MCF 10A (cell line): ENCODE results near the gene LYVE1. TPM values are rescaled to one million over a fixed set of nuclear protein-coding genes. Genes with fewer than 3 reads are reported as not detected.

Experiments
- BruUV-seq: library from RNA; stranded (reverse); fragments of 400-500 nt; replicated peaks from 2 replicates; lab custom pipeline; 2021; lab: Mats Ljungman, UMichigan
- CTCF ChIA-PET: fragments of 300-600 bp; sonication (Branson Sonifier 250); formaldehyde crosslinking; extraction: SDS; loops from one replicate; lab custom pipeline; 2021; ENCODE audit warnings: antibody characterized with exemption, inconsistent platforms; lab: Yijun Ruan, JAX
- POLR2A ChIA-PET: fragments of 300-600, 350-650 bp; sonication (Branson Sonifier 250); formaldehyde crosslinking; extraction: SDS; loops from one replicate; lab custom pipeline; 2020; ENCODE audit warnings: antibody characterized with exemption, inconsistent platforms; lab: Yijun Ruan, JAX
- DNase-seq: peaks from one replicate; pipeline ENCODE4 v3.0.0-alpha.2; 2018; ENCODE audit not compliant: unreplicated experiment
- H3K27ac Mint-ChIP-seq: one replicate; pipeline ENCODE4 v1.8.0; 2022; ENCODE audit warnings: mild to moderate bottlenecking, low read depth, mixed read lengths; ENCODE audit not compliant: unreplicated experiment
- H3K27me3 Mint-ChIP-seq: one replicate; pipeline ENCODE4 v1.8.0; 2022; ENCODE audit warnings: mixed read lengths; ENCODE audit not compliant: insufficient read depth, unreplicated experiment
- H3K36me3 Mint-ChIP-seq: one replicate; pipeline ENCODE4 v1.8.0; 2022; ENCODE audit warnings: mild to moderate bottlenecking, moderate library complexity, mixed read lengths; ENCODE audit not compliant: insufficient read depth, unreplicated experiment
- H3K4me1 Mint-ChIP-seq: one replicate; pipeline ENCODE4 v1.8.0; 2022; ENCODE audit warnings: mixed read lengths; ENCODE audit not compliant: insufficient read depth, unreplicated experiment
- H3K4me3 Mint-ChIP-seq: one replicate; pipeline ENCODE4 v1.8.0; 2022; ENCODE audit warnings: mild to moderate bottlenecking, moderate library complexity, mixed read lengths; ENCODE audit not compliant: unreplicated experiment
- H3K9me3 Mint-ChIP-seq: one replicate; pipeline ENCODE4 v1.8.0; 2022; ENCODE audit warnings: mixed read lengths; ENCODE audit not compliant: unreplicated experiment
- intact Hi-C: fragments of 100-400 bp; cut with micrococcal nuclease; formaldehyde crosslinking; loops from 2 replicates; pipeline ENCODE4 v1.14.1; 2022
- total RNA-seq: library from RNA; stranded (reverse); gene quantifications from 2 replicates; pipeline ENCODE4 v1.2.3, GENCODE V29; 2022
- TF ChIP-seq, protein P1 (sequence below): fragments of 200-600 bp; IDR thresholded peaks from one replicate; pipeline ENCODE4 v1.8.0; 2022; ENCODE audit warnings: antibody characterized with exemption, mild to moderate bottlenecking; ENCODE audit not compliant: unreplicated experiment

The LYVE1 gene
- total RNA-seq, 1 experiment from 2014 or later, result not detected

DNA sequence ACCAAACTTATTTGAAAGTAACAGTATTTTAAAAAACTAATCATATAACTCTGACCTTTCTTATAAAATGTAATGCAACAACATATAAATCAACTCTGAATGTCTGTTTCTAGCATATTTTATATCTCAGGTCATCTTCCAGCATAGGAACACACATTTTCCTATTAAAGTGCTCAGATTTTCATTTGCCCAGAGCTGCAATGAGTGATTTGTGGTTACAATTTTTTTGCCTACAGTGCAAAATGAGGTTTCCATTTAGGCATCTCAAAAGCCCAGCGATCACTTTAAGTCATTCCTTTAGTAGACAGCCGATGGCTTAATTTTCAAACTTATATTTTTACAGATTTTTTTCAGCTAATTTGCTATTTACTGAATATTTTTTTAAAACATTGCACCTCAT is 1.0 kb downstream of the LYVE1 start:
- H3K36me3 Mint-ChIP-seq, result peaks cover 4% of the 10 kb centered on the region
- TF ChIP-seq, protein P1, sequence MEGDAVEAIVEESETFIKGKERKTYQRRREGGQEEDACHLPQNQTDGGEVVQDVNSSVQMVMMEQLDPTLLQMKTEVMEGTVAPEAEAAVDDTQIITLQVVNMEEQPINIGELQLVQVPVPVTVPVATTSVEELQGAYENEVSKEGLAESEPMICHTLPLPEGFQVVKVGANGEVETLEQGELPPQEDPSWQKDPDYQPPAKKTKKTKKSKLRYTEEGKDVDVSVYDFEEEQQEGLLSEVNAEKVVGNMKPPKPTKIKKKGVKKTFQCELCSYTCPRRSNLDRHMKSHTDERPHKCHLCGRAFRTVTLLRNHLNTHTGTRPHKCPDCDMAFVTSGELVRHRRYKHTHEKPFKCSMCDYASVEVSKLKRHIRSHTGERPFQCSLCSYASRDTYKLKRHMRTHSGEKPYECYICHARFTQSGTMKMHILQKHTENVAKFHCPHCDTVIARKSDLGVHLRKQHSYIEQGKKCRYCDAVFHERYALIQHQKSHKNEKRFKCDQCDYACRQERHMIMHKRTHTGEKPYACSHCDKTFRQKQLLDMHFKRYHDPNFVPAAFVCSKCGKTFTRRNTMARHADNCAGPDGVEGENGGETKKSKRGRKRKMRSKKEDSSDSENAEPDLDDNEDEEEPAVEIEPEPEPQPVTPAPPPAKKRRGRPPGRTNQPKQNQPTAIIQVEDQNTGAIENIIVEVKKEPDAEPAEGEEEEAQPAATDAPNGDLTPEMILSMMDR, result no peak
- no peaks in the 10 kb centered on the region for H3K4me1 Mint-ChIP-seq
- CTCF ChIA-PET, result no interaction called here
- no TSS peak for BruUV-seq
- no peak overlapping the region for H3K4me3 Mint-ChIP-seq
- intact Hi-C loops, result no loop called here
- H3K27ac Mint-ChIP-seq, result no peak overlapping the region
- H3K9me3 Mint-ChIP-seq, result no peaks in the 10 kb centered on the region
- no peaks in the 10 kb centered on the region for H3K27me3 Mint-ChIP-seq
- no peak for DNase-seq
- POLR2A ChIA-PET, result interaction anchor here (1.1 to 1.3 kb wide), 2 partner anchors 9 to 17 kb away, joined by 3 to 5 read pairs; no protein-coding TSS in a partner anchor

DNA sequence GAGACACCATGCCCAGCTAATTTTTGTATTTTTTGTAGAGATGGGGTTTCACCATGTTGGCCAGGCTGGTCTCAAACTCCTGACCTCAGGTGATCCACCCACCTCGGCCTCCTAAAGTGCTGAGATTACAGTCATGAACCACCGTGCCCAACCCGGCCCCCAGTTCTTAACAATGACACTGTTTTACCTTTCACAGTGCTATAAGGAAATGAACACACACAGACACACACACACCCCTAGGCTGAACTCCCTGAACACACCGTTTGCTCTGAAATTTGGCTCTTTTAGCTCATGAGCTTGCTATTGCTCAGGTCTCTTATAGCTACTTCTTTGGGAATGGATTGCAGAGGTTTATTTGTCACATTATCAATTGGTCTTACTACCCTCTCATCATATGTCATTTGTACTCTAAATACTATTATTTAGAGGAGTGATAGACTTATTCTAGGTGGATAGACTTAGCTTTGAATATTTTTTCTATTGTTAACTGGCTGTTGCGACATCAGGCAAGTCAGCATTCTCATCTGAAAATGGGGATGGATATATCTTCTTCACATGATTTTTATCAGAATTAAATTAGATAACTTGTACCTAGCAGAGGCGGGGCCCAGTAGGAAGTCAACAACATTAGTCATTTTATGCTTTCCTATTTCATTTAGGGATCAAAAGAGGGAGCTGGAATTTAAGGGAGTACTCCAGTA is 2.1 kb downstream of the LYVE1 start:
- no peak overlapping the region for H3K4me3 Mint-ChIP-seq
- ChIA-PET CTCF (interaction anchor here (0.6 to 1.7 kb wide), 8 partner anchors 11 to 170 kb away, joined by 3 to 9 read pairs (median 3); partner anchors contain the start of gene RNF141), POLR2A (interaction anchor here (1.0 to 1.8 kb wide), 5 partner anchors 8 to 56 kb away, joined by 3 to 9 read pairs (median 4); partner anchors contain the start of gene RNF141)
- H3K9me3 Mint-ChIP-seq, result no peaks in the 10 kb centered on the region
- no peak for DNase-seq
- peaks cover 4% of the 10 kb centered on the region for H3K36me3 Mint-ChIP-seq
- no TSS peak for BruUV-seq
- no peaks in the 10 kb centered on the region for H3K27me3 Mint-ChIP-seq
- TF ChIP-seq, protein P1, result no peak
- H3K27ac Mint-ChIP-seq, result no peak overlapping the region
- intact Hi-C loops, result no loop called here
- H3K4me1 Mint-ChIP-seq, result no peaks in the 10 kb centered on the region

DNA sequence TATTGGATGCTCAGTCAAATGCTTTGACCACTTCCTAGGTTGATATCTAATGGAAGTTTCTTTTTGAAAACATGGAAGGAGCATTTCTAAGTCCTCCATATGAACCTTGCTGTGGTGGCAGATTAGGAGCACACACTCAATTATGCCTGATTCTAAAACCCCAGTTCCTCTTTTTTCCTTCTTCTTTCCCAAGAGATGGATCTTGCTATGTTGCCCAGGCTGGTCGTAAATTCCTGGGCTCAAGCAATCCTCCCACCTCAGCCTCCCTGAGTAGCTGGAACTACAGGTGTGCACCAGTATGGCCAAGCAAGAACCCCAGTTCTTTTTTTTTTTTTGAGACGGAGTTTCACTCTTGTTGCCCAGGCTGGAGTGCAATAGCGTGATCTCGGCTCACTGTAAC is 3.0 kb downstream of the LYVE1 start:
- intact Hi-C loops, result no loop called here
- Mint-ChIP-seq H3K4me3 (no peak overlapping the region), H3K27ac (no peak overlapping the region), H3K4me1 (peaks cover 5% of the 10 kb centered on the region), H3K9me3 (no peaks in the 10 kb centered on the region), H3K36me3 (peaks cover 4% of the 10 kb centered on the region), H3K27me3 (no peaks in the 10 kb centered on the region)
- DNase-seq, result no peak
- CTCF ChIA-PET, result interaction anchor here (0.7 to 1.7 kb wide), 10 partner anchors 10 to 160 kb away, joined by 3 to 9 read pairs (median 3); partner anchors contain the start of gene RNF141
- POLR2A ChIA-PET, result interaction anchor here (1.2 to 1.8 kb wide), 2 partner anchors 19 to 39 kb away, joined by 3 to 7 read pairs; no protein-coding TSS in a partner anchor
- no TSS peak for BruUV-seq
- TF ChIP-seq, protein P1, result no peak

DNA sequence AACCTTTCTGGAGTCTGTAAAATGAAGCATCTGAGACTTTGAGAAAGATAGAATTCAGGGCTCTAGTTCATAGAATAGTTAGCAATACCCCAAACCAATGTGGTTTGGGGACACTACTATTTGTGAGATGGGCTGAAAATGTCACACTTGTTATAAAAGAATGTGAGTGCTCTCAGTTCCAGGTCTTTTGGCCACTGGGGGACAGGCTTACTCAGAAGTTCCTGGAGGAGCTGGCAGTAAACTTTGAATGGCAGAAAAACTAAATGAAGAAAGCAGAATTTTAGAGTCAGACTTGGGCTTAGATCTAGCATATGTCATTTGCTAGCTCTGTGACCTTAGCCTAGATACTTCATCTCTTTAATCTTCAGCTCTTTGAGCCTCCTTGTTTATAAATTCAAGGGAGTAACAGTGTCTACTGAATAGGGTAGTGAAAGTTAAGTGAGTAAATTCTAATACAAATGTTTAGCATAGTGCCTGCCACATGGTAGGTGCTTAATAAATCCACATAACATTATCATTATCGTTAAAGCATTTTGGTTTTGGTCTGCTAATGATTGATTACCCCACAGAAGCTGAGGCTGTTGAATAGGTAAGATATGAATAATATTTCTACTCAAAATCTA is 3.7 kb downstream of the LYVE1 start:
- Mint-ChIP-seq H3K4me1 (peaks cover 5% of the 10 kb centered on the region), H3K36me3 (peaks cover 4% of the 10 kb centered on the region), H3K4me3 (no peak overlapping the region), H3K27ac (no peak overlapping the region), H3K9me3 (no peaks in the 10 kb centered on the region), H3K27me3 (no peaks in the 10 kb centered on the region)
- POLR2A ChIA-PET, result no interaction called here
- TF ChIP-seq, protein P1, result peak; percentile 12
- no TSS peak for BruUV-seq
- no peak for DNase-seq
- intact Hi-C loops, result loop anchor here (1.0 kb wide), 2 partner anchors 89 to 171 kb away; no protein-coding TSS in a partner anchor
- CTCF ChIA-PET, result interaction anchor here (0.6 to 1.8 kb wide), 14 partner anchors 9 to 1001 kb away, joined by 3 to 16 read pairs (median 4); partner anchors contain the start of gene RNF141
